ENCODE data around the gene UNC119.
A peak's percentile ranks its signal among the peaks of the same experiment; 100 is the strongest.
"Not testable (repeated sequence)": the region's sequence is repeated elsewhere in the genome, so short reads cannot be mapped to it uniquely, and the experiment has no call there.

UNC119 gene
- total RNA-seq = 12.5 to 34.8 (median 21.2) reads per million in 17 experiments

DNA sequence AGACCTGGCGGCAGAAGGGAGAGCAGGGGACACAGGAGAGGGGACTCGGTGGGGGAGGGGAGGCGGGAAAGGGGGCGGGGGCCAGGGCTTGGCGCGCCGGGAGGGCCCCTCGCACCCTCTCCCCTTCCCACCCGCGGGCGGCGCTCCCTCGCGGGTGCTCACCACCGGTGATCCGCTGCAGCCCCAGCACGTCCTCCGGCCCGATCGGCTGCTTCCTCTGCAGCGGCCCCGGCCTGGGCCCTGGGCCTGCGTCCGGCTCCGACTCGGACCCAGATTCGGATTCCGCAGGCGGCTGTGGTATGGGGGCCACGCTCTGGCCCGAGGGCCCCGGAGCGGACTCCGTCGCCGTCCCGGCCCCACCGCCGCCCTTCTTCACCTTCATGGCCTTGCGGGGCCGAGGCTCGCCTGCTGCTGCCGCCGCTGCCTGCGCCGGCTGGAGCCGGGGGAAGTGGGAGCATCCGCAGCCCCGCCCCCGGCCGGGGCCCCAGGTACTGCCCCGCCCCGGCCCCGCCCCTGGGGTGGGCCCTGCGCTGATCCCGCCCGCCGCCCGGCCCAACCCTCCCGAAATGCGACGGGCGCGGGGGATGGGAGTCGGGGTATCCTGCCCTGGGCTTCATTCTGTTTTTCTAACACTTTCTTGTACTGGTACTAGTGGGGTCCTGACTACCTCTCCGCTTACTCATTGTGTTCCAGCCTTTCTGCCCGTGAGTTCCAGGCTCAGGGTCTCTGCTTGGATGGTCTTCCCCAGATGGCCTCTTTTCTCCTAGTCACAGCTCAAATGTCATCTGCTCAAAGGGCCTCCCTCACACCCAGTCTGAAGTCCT lies at the start of gene UNC119:
Gene UNC119, minus strand, starts transcription at position 449 of the 824 bp plus-strand sequence. Its CDS starts 67 bp downstream, at position 382.
- DNase-seq = peak; percentile 80 to 95 (median 88)

- DNase-seq = peak; percentile 84 to 95 (median 89)
Measured at GRCh38 chr17:28599311-28600184, 47.1 kb upstream of the UNC119 start.

DNA sequence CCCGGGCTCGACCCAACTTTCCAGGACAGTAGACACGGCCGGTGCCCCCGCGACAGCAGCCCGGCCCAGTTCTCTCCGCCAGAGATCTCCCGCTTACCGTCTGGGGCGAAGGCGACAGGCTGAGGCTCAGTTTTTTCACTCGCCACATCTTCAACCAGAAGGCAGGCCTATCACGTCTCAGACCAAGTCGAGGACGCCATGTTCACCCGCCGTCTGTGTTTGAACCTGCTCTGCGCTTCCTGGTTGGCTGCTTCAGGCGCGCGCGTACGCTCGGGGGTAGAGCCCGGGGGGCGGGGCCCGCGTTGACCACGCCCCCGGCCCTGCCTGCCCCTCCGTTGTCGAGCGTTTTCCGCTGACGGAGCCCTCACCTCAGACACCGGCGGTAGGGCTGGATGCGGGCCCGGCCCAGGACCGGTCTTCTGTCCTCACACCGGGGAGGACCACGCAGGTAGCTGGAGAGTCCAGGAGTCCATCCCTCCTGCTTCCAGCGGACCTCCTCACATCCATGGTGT lies 46.4 kb upstream of the UNC119 start, which contains the start of gene SPAG5:
Gene SPAG5, minus strand, starts transcription at position 227 of the 512 bp plus-strand sequence. Its CDS starts 79 bp downstream, at position 148.
- peak; percentile 94 to 96 (median 95) for DNase-seq

DNA sequence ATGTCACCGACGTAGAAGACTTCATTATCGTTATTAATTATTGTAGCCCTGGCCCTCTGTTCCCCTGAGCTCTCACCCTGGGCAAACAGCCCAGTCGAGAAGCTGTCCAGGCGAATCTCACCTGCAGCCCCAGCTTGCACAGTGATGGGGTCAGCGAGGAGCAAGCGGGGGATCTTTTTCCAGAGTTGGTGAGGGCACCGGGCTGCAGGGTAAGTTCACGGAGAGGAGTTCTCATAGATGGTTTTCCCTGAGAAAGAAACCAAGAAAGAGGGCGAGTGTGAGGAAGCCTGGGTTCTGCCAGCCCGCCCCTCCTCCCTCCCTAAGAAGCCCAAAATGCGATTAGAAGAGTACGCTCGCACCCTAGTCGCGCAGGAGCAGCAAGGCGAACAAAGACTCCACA lies 46.0 kb upstream of the UNC119 start:
- DNase-seq = no peak

GRCh38 chr17:28597606-28598383 lies 45.4 kb upstream of the UNC119 start:
- DNase-seq = peak in 3 of 4 experiments; percentile 25 to 52 (median 45)

DNA sequence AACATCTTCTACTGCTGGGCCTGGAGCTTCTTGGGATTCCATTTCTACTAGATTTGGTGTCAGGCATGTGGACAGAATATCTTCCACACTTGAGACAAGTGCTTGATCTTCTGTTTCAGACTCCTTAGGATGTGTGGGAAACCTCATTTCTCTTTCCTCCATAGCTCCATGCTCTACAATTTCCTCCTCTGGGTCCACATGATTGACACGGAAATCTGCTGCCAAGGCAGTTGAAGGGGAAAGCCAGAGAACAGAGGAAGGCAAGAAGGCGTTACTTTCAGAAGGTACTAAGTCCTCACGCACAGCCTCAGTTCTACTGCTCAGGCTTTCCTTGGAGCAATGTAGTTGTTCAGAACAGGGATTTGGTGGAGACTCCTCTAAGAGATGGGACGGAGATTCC lies 39.8 kb upstream of the UNC119 start:
- no peak for DNase-seq

DNA sequence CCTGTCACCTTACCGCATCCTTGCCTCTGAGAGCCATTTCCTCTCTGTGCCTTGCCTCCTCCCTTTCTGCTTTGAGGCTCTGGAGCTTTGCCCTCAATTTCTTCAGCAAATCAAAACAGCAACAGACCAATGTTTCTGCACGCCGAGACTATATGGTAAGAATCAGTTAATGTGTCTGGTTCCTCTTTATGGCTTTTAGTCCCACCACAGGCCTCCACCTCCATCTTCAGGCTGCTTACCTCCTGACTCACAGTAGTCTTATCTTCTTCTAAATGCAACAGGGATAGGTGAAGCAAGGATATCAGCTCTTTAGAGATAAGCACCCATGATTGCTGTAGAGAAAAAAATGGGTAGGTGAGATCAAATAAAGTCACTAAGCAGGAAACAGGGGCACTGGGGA lies 33.4 kb upstream of the UNC119 start:
- DNase-seq = no peak

GRCh38 chr17:28584434-28584833 lies 32.0 kb upstream of the UNC119 start:
- DNase-seq = no peak

DNA sequence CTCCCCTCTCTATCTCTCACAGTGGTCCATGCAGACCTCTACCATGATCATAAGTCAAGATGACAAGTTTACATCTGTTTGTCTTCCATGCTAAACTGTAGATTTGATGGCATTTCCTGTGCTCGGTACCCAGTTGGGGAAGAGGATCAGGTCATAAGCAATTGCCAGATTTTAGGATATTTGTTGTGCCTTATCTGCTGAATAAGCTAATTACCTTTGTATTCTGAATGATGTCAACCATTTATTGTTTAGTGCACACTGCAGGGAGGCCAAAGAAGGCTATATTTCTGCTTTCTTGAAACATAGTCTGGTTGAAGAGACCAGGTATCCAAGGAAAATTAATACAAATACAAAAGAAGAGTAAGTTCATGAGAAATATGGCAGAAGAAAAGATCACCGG lies 30.1 kb upstream of the UNC119 start:
- DNase-seq = no peak

- DNase-seq = no peak
Measured at GRCh38 chr17:28580959-28581358, 28.5 kb upstream of the UNC119 start.

GRCh38 chr17:28579526-28579925 lies 27.1 kb upstream of the UNC119 start:
- DNase-seq = no peak

DNA sequence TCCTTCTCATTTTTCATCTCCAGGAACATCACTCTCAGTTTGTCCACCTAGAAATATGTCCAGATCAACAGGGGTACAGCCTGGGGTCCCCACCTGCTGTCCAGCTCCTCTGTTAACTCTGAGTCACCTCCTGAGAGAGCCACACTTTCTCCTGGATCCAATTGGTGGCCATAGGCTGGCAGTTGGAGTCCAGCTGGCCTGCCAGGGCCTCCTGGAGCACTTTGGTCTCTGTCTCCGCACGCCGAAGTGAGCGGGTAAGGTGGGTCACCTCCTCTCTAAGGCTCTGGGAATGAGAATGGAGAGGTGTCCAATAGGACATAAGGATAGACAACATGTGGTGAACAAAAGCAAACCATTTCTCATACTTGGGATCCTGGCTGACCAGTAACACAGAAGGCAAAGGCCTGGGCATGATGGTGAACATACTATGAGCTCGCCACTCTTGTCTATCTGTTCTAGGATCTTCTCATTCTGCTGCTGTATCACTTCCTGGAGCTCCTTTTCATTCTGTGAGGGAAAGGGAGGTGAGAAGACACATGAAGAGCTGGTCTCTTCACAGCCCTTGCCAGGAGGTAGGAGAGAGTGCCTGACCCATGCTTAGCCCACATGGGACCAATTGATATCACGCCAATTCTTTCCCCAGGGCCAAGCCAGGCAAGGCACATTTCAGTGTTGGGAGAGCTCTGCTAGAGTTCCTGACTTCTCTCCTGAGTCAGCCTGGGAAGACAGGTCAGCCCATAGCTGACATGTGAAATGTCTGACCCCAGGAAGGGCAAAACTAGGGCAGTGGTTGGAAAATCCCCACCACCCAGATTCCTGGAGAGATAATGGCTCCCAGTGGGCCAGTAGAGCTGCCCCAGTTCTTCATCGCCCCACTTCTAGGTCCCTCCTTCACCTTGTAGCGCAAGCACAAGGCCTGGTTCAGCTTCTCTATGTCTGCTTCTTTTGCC lies 26.1 kb upstream of the UNC119 start:
- no peak for DNase-seq

- DNase-seq = no peak
Measured at GRCh38 chr17:28577466-28577824, 25.0 kb upstream of the UNC119 start.

GRCh38 chr17:28576758-28577465 lies 24.5 kb upstream of the UNC119 start, which contains the start of gene ALDOC:
TSS of gene ALDOC (minus strand) at chr17:28576895. CDS start at chr17:28575532, 1,363 bp downstream.
- peak; percentile 96 to 99 (median 98) for DNase-seq

- not testable (repeated sequence) for DNase-seq
Measured at GRCh38 chr17:28576016-28576415, 23.6 kb upstream of the UNC119 start.

GRCh38 chr17:28575126-28575795 lies 22.8 kb upstream of the UNC119 start:
- no peak for DNase-seq

DNA sequence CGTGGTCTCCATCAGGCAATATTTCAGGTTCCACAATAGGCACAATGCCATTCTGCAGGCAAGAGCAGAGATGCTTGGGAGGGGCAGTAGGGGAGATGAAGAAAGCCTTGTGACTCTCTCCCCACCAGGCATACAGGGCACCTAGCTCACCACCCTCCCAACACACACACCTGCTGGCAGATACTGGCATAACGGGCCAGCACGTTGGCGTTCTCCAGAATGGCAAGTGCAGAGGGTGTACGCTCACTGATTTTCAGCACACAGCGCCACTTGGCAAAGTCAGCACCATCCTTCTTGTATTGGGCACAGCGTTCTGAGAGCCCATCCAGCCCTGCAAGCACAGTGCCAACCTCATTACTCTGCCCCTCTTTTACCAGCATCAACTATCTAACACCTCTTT lies 22.1 kb upstream of the UNC119 start:
- DNase-seq = no peak

DNA sequence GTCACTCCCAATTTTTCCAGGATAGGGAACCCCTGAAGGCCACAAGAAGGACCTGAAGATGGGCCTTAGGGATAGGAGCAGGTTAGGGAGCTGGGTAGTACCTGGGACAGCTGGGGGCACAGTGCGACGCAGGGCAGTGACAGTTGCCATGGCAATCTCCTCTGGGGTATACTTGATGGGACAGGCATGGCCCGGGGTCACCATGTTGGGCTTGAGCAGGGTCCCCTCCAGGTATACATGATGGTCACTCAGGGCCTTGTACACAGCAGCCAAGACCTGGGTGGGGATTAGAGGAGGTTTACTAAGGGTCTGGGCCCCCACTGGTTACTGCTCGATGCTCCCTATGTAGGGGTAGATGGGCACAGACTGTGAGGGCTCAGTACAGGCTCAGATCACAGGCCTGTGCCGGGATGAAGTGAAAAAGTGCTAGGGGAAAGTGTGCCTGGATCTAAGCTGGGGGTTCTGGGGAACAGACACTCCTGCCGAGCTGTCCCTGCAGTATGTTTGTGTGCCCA lies 21.6 kb upstream of the UNC119 start:
- DNase-seq = no peak

DNA sequence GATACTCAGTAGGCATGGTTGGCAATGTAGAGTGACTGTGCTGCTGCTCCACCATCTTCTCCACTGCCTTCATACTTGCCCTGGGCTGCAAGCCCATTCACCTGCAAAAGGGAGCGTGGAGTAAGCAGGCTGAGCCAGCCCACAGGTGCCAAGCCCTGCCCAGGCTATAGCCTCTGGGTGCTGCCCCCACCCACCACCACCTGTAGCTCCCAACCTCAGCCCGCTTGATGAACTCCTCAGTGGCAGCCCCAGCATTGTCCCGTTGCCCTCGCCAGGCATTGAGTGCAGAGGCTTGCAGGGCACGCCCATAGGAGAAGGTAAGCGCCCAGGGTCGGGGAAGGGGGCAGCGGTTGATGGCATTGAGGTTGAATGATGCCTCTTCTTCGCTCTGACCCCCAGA lies 21.1 kb upstream of the UNC119 start:
- no peak for DNase-seq

DNA sequence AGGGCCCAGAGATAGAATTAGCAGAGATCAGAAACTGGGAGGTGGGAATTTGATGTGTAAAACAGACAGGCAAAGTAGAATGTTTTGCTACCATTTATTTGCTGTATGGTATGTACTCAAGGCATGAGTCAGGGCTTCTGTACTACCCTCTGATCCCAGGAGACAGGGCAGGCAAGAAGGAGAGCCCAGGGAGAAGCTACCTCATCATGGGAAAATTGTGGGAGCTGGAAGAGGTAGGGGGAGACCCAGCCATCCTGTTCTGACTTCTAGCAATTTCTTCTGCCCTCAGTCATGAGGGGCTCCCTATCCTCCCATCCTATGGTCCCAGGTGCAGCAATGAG lies 20.6 kb upstream of the UNC119 start:
- DNase-seq = no peak
